Gastroesophageal sphincter (tissue), 4 donors: Measurements from ENCODE around the gene SOX13. TPM values are rescaled to one million over a fixed set of nuclear protein-coding genes. Genes with fewer than 3 reads are reported as not detected.
A peak's percentile ranks its signal among the peaks of the same experiment; 100 is the strongest.

Source experiments
- ATAC-seq: fragments of 150-250 bp; one replicate; pipeline ENCODE4 v1.9.1; 2016; ENCODE audit warnings: mild to moderate bottlenecking, moderate library complexity
- H3K27ac ChIP-seq, 4 donors: fragments of 200-600 bp; sonication (generic) in 3 of 4; 1 replicate in 3 of 4; 2 replicates in 1 of 4; pipeline ENCODE4 v1.5.1; 2016 to 2019
- H3K27me3 ChIP-seq: fragments of 200-600 bp; sonication (generic); one replicate; pipeline ENCODE4 v1.5.1; 2019
- H3K36me3 ChIP-seq, 2 donors: fragments of 200-600 bp; sonication (generic); one replicate each; pipeline ENCODE4 v1.5.1; 2019; ENCODE audit warnings: control low read depth in 1 of 2
- H3K4me1 ChIP-seq, 3 donors: fragments of 200-600 bp; sonication (generic); 1 replicate in 2 of 3; 2 replicates in 1 of 3; pipeline ENCODE4 v1.5.1; 2016 to 2019; ENCODE audit warnings: control low read depth in 2 of 3
- H3K4me3 ChIP-seq, 2 donors: fragments of 200-600 bp; sonication (generic); one replicate each; pipeline ENCODE4 v1.5.1; 2019; ENCODE audit warnings: mild to moderate bottlenecking in 1 of 2, moderate library complexity in 1 of 2
- H3K9me3 ChIP-seq, 3 donors: fragments of 200-600 bp; sonication (generic); one replicate each; pipeline ENCODE4 v1.5.1; 2017 to 2019; ENCODE audit warnings: control low read depth in 2 of 3
- CTCF ChIP-seq, 4 experiments: fragments of 200-600 bp in 2 of 4; fragments of 450-650 bp in 2 of 4; sonication (generic) in 1 of 4; IDR thresholded peaks; one replicate each; pipeline ENCODE4 v1.5.1; 2017 to 2019; ENCODE audit warnings: antibody characterized with exemption in 4 of 4, mild to moderate bottlenecking in 2 of 4, moderate library complexity in 2 of 4
- EP300 ChIP-seq: sonication (generic); formaldehyde crosslinking; IDR thresholded peaks from one replicate; pipeline ENCODE4 v1.6.1; 2017; ENCODE audit warnings: antibody characterized with exemption, mild to moderate bottlenecking
- POLR2A ChIP-seq, 2 donors: fragments of 450-650 bp; IDR thresholded peaks; one replicate each; pipeline ENCODE4 v1.6.1; 2017; ENCODE audit warnings: antibody characterized with exemption in 2 of 2, mild to moderate bottlenecking in 2 of 2, moderate library complexity in 1 of 2
- POLR2AphosphoS5 ChIP-seq: sonication (generic); formaldehyde crosslinking; IDR thresholded peaks from one replicate; pipeline ENCODE4 v1.6.1; 2017; ENCODE audit warnings: antibody characterized with exemption
- WGBS, 2 donors: methylation state at CpG; one replicate each; pipeline ENCODE4 v1.1.5; 2018; ENCODE audit warnings: low coverage in 1 of 2; 5-methylcytosine and 5-hydroxymethylcytosine counted together
- total RNA-seq, 4 donors: library from RNA; depleted of rRNA; stranded (reverse); fragments of >200 nt; gene quantifications; one replicate each; pipeline ENCODE4 v1.1.0, GENCODE V29; 2016

The SOX13 gene
- total RNA-seq, 4 donors from 2014 or later, result 15.3 to 20.4 (median 17.3) TPM

- no peak overlapping the region for H3K4me3 ChIP-seq
- H3K9me3 ChIP-seq, result no peaks in the 10 kb centered on the region
- TF ChIP-seq POLR2AphosphoS5 (no peak), CTCF (IDR thresholded peaks at IDR 0.05) (no peak), POLR2A (IDR thresholded peaks at IDR 0.05) (no peak), EP300 (no peak)
- H3K4me1 ChIP-seq, result peaks cover 0 to 53% (median 20%) of the 10 kb centered on the region in 3 donors
- no peak for ATAC-seq
- no peak overlapping the region for H3K27ac ChIP-seq
- H3K27me3 ChIP-seq, result peaks cover 25% of the 10 kb centered on the region
- 86% methylated on average over 1 of the region's 1 CpG; no CpG with 5 or more reads in 1 of the 2 donors for WGBS, 2 donors
- no peaks in the 10 kb centered on the region for H3K36me3 ChIP-seq
Observed at GRCh38 chr1:204106825-204107224, 33.9 kb downstream of the SOX13 start.

DNA sequence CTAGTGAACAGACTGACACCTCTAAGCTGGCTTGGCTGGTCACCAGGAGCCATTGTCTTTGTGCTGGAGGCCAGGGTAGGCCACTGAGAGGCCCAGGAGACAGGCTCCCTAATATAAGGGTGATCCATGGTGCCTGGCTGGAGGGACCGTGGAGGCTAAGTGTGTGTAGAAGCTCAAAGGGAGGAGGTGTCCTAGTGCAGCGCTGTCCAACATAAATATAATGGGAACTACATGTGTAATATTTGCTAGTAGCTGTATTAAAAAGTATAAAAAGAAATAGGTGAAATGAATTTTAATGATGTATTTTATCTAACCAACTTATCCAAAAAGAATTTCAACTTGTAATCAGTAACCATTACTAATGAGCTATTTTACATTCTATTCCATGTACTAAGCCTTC lies 35.0 kb downstream of the SOX13 start:
- no peaks in the 10 kb centered on the region for H3K9me3 ChIP-seq
- H3K4me1 ChIP-seq, result peaks cover 0 to 47% (median 20%) of the 10 kb centered on the region in 3 donors
- TF ChIP-seq POLR2A (IDR thresholded peaks at IDR 0.05), result no peak
- no peak for TF ChIP-seq EP300
- TF ChIP-seq CTCF (IDR thresholded peaks at IDR 0.05), result no peak
- TF ChIP-seq POLR2AphosphoS5, result no peak
- WGBS, 2 donors, result 78% methylated on average over 2 of the region's 2 CpGs; no CpG with 5 or more reads in 1 of the 2 donors
- H3K27ac ChIP-seq, result peak overlapping the region in 1 of 4 donors; percentile 61
- H3K4me3 ChIP-seq, result no peak overlapping the region
- ATAC-seq, result no peak
- no peaks in the 10 kb centered on the region for H3K36me3 ChIP-seq
- peaks cover 25% of the 10 kb centered on the region for H3K27me3 ChIP-seq

DNA sequence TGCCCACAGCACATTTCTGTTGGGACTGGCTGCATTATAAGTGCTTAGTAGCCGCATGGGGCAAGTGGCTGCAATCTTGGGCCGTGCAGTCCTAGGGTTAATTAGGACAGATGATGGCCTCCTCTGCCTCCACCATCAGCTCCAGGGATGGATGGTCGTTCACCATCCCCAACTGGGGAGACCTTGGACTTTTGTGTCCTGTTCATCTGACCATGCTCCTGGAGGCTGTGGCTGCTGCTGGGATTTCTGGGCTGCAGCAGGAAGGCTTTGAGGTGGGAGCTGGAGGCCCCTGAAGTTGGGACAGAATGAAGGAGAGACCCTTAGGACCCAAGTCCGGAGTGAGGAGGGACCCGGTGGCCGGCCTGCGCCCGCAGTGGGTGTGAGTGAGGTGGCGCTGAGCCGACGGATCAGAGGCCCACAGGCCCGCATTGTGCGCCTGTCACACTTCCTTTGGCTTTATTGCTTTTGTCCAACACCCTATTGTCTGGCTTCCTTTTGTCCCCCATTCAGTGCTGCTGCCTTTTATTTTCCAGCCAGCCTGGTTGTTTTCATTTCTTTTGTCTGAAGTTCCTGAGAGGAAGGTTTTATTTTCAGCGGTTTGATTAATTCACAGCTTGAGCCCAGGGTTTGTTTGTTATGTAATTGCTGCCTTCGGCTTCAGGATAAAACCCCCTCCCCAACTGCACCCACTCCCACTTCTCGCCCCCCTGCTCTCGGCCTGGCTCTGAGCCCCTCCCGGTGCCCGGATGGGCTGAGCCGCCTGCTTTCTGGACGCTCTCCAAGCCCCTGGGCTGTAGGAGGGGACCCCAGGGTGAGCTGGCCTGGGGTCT lies 35.6 kb downstream of the SOX13 start:
- peaks cover 0 to 46% (median 19%) of the 10 kb centered on the region in 3 donors for H3K4me1 ChIP-seq

GRCh38 chr1:204110894-204111633 lies 38.1 kb downstream of the SOX13 start:
- Histone ChIP-seq H3K4me1 (peaks cover 0 to 34% (median 9%) of the 10 kb centered on the region in 3 donors), H3K27me3 (peaks cover 11% of the 10 kb centered on the region), H3K36me3 (peaks cover 0 to 14% of the 10 kb centered on the region in 2 donors), H3K9me3 (no peaks in the 10 kb centered on the region), H3K27ac (no peak overlapping the region), H3K4me3 (no peak overlapping the region)
- no peak for ATAC-seq
- WGBS, 2 donors, result 78 to 79% methylated on average over 2 of the region's 5 CpGs
- no peak for TF ChIP-seq EP300
- TF ChIP-seq POLR2A (IDR thresholded peaks at IDR 0.05), result no peak
- no peak for TF ChIP-seq POLR2AphosphoS5
- no peak for TF ChIP-seq CTCF (IDR thresholded peaks at IDR 0.05)

More for the DNA sequence above, 35.6 kb downstream of the SOX13 start:
- Histone ChIP-seq H3K36me3 (no peaks in the 10 kb centered on the region), H3K27ac (peak overlapping the region in 3 of 4 donors; percentile 31 to 61 (median 41)), H3K4me3 (no peak overlapping the region), H3K9me3 (no peaks in the 10 kb centered on the region), H3K27me3 (peaks cover 25% of the 10 kb centered on the region)
- 26 to 70% methylated on average over 2 to 16 of the region's 21 CpGs for WGBS, 2 donors
- TF ChIP-seq EP300, result no peak
- no peak for TF ChIP-seq POLR2AphosphoS5
- ATAC-seq, result no peak

- H3K27ac ChIP-seq, result peak overlapping the region in 3 of 4 donors; percentile 12 to 33 (median 27)
- no peaks in the 10 kb centered on the region for H3K27me3 ChIP-seq
- peak; percentile 23 for ATAC-seq
- H3K9me3 ChIP-seq, result no peaks in the 10 kb centered on the region
- peaks cover 0 to 24% (median 4%) of the 10 kb centered on the region in 3 donors for H3K4me1 ChIP-seq
- peaks cover 0 to 33% of the 10 kb centered on the region in 2 donors for H3K36me3 ChIP-seq
- no peak for TF ChIP-seq EP300
- TF ChIP-seq POLR2AphosphoS5, result no peak
- no peak for TF ChIP-seq POLR2A (IDR thresholded peaks at IDR 0.05)
- no peak for TF ChIP-seq CTCF (IDR thresholded peaks at IDR 0.05)
- 67 to 86% methylated on average over 1 of the region's 11 CpGs for WGBS, 2 donors
- H3K4me3 ChIP-seq, result no peak overlapping the region
Observed at GRCh38 chr1:204112876-204113730, 40.2 kb downstream of the SOX13 start.
